Activated naive CD8-positive, alpha-beta T cell treated with anti-CD3 and anti-CD28 coated beads, Interleukin-2, amount 50 U/mL, for 24 hours (primary cell): ENCODE results near the gene JMJD1C.

Experiments used
- ATAC-seq: fragments of 150-1000 bp; cut with Tn5 transposase; one replicate; pipeline ENCODE4 v1.10.0; 2021
- DNase-seq: peaks from one replicate; pipeline ENCODE4 v3.0.0; 2021
- H3K27ac Mint-ChIP-seq: one replicate; pipeline ENCODE4 v1.8.0; 2021; ENCODE audit warnings: mild to moderate bottlenecking, mixed read lengths
- H3K27me3 Mint-ChIP-seq: one replicate; pipeline ENCODE4 v1.8.0; 2021; ENCODE audit warnings: mixed read lengths
- H3K36me3 Mint-ChIP-seq: one replicate; pipeline ENCODE4 v1.8.0; 2021; ENCODE audit warnings: low read depth, mixed read lengths
- H3K4me1 Mint-ChIP-seq: one replicate; pipeline ENCODE4 v1.8.0; 2021; ENCODE audit warnings: mixed read lengths
- H3K4me3 Mint-ChIP-seq: one replicate; pipeline ENCODE4 v1.8.0; 2021; ENCODE audit warnings: mild to moderate bottlenecking, moderate library complexity, mixed read lengths
- H3K9me3 Mint-ChIP-seq: one replicate; pipeline ENCODE4 v1.8.0; 2021; ENCODE audit warnings: mixed read lengths

Gene JMJD1C

GRCh38 chr10:63414481-63415260 lies 51.1 kb downstream of the JMJD1C start:
- ATAC-seq, result no peak
- Mint-ChIP-seq H3K4me1 (peaks cover 21% of the 10 kb centered on the region), H3K36me3 (no peaks in the 10 kb centered on the region), H3K9me3 (no peaks in the 10 kb centered on the region), H3K27me3 (no peaks in the 10 kb centered on the region), H3K4me3 (no peak overlapping the region), H3K27ac (no peak overlapping the region)
- no peak for DNase-seq

GRCh38 chr10:63413429-63413828 lies 52.3 kb downstream of the JMJD1C start:
- no peaks in the 10 kb centered on the region for H3K36me3 Mint-ChIP-seq
- DNase-seq (no peak), ATAC-seq (no peak)
- no peaks in the 10 kb centered on the region for H3K9me3 Mint-ChIP-seq
- peaks cover 28% of the 10 kb centered on the region for H3K4me1 Mint-ChIP-seq
- H3K4me3 Mint-ChIP-seq, result no peak overlapping the region
- no peaks in the 10 kb centered on the region for H3K27me3 Mint-ChIP-seq
- no peak overlapping the region for H3K27ac Mint-ChIP-seq

GRCh38 chr10:63412304-63412703 lies 53.5 kb downstream of the JMJD1C start:
- no peak for ATAC-seq
- no peaks in the 10 kb centered on the region for H3K9me3 Mint-ChIP-seq

GRCh38 chr10:63410633-63411032 lies 55.1 kb downstream of the JMJD1C start:
- H3K4me1 Mint-ChIP-seq, result peaks cover 27% of the 10 kb centered on the region
- H3K36me3 Mint-ChIP-seq, result peaks cover 4% of the 10 kb centered on the region
- no peaks in the 10 kb centered on the region for H3K9me3 Mint-ChIP-seq
- DNase-seq (no peak), ATAC-seq (no peak)
- H3K27ac Mint-ChIP-seq, result no peak overlapping the region
- no peak overlapping the region for H3K4me3 Mint-ChIP-seq
- H3K27me3 Mint-ChIP-seq, result no peaks in the 10 kb centered on the region

More at GRCh38 chr10:63412304-63412703, 53.5 kb downstream of the JMJD1C start:
- Mint-ChIP-seq H3K36me3 (no peaks in the 10 kb centered on the region), H3K4me3 (no peak overlapping the region), H3K27me3 (no peaks in the 10 kb centered on the region), H3K4me1 (peaks cover 34% of the 10 kb centered on the region), H3K27ac (no peak overlapping the region)
- DNase-seq, result no peak

- ATAC-seq (no peak), DNase-seq (no peak)
- H3K9me3 Mint-ChIP-seq, result no peaks in the 10 kb centered on the region
- H3K4me3 Mint-ChIP-seq, result no peak overlapping the region
- H3K27ac Mint-ChIP-seq, result no peak overlapping the region
- no peaks in the 10 kb centered on the region for H3K27me3 Mint-ChIP-seq
- H3K4me1 Mint-ChIP-seq, result peaks cover 25% of the 10 kb centered on the region
- H3K36me3 Mint-ChIP-seq, result peaks cover 4% of the 10 kb centered on the region
These were observed 56.2 kb downstream of the JMJD1C start for GRCh38 chr10:63409465-63410027.

- H3K27me3 Mint-ChIP-seq, result no peaks in the 10 kb centered on the region
- H3K36me3 Mint-ChIP-seq, result peaks cover 5% of the 10 kb centered on the region
- H3K27ac Mint-ChIP-seq, result no peak overlapping the region
- H3K4me3 Mint-ChIP-seq, result no peak overlapping the region
- no peaks in the 10 kb centered on the region for H3K9me3 Mint-ChIP-seq
- H3K4me1 Mint-ChIP-seq, result peaks cover 28% of the 10 kb centered on the region
- no peak for ATAC-seq
- DNase-seq, result no peak
These were observed 58.6 kb downstream of the JMJD1C start for GRCh38 chr10:63407136-63407662.

GRCh38 chr10:63396133-63396761 lies 69.5 kb downstream of the JMJD1C start:
- ATAC-seq (no peak), DNase-seq (no peak)
- H3K36me3 Mint-ChIP-seq, result peaks cover 14% of the 10 kb centered on the region
- peaks cover 10% of the 10 kb centered on the region for H3K9me3 Mint-ChIP-seq
- no peaks in the 10 kb centered on the region for H3K27me3 Mint-ChIP-seq
- peaks cover 17% of the 10 kb centered on the region for H3K4me1 Mint-ChIP-seq
- no peak overlapping the region for H3K4me3 Mint-ChIP-seq
- H3K27ac Mint-ChIP-seq, result no peak overlapping the region

GRCh38 chr10:63393050-63393449 lies 72.7 kb downstream of the JMJD1C start:
- DNase-seq (no peak), ATAC-seq (no peak)
- no peaks in the 10 kb centered on the region for H3K27me3 Mint-ChIP-seq
- H3K4me3 Mint-ChIP-seq, result no peak overlapping the region
- no peak overlapping the region for H3K27ac Mint-ChIP-seq
- peaks cover 29% of the 10 kb centered on the region for H3K9me3 Mint-ChIP-seq
- H3K36me3 Mint-ChIP-seq, result peaks cover 27% of the 10 kb centered on the region
- peaks cover 38% of the 10 kb centered on the region for H3K4me1 Mint-ChIP-seq

- no peak for ATAC-seq
These were observed 73.6 kb downstream of the JMJD1C start for GRCh38 chr10:63392224-63392623.

GRCh38 chr10:63391812-63392211 lies 74.0 kb downstream of the JMJD1C start:
- Mint-ChIP-seq H3K4me3 (no peak overlapping the region), H3K36me3 (peaks cover 33% of the 10 kb centered on the region), H3K9me3 (peaks cover 29% of the 10 kb centered on the region), H3K4me1 (peaks cover 49% of the 10 kb centered on the region), H3K27ac (no peak overlapping the region), H3K27me3 (no peaks in the 10 kb centered on the region)
- ATAC-seq (no peak), DNase-seq (no peak)

More at GRCh38 chr10:63392224-63392623, 73.6 kb downstream of the JMJD1C start:
- Mint-ChIP-seq H3K9me3 (peaks cover 29% of the 10 kb centered on the region), H3K27me3 (no peaks in the 10 kb centered on the region), H3K27ac (no peak overlapping the region), H3K4me1 (peaks cover 45% of the 10 kb centered on the region), H3K36me3 (peaks cover 29% of the 10 kb centered on the region), H3K4me3 (no peak overlapping the region)
- no peak for DNase-seq

- ATAC-seq, result no peak
- peaks cover 29% of the 10 kb centered on the region for H3K9me3 Mint-ChIP-seq
- no peak overlapping the region for H3K27ac Mint-ChIP-seq
- no peaks in the 10 kb centered on the region for H3K27me3 Mint-ChIP-seq
- peaks cover 33% of the 10 kb centered on the region for H3K36me3 Mint-ChIP-seq
- DNase-seq, result no peak
- no peak overlapping the region for H3K4me3 Mint-ChIP-seq
- peaks cover 55% of the 10 kb centered on the region for H3K4me1 Mint-ChIP-seq
These were observed 75.3 kb downstream of the JMJD1C start for GRCh38 chr10:63390521-63390920.

GRCh38 chr10:63388421-63389031 lies 77.3 kb downstream of the JMJD1C start:
- Mint-ChIP-seq H3K27ac (peak overlapping the region; percentile 52), H3K4me1 (peaks cover 64% of the 10 kb centered on the region), H3K9me3 (peaks cover 29% of the 10 kb centered on the region), H3K4me3 (peak overlapping the region; percentile 54), H3K36me3 (peaks cover 33% of the 10 kb centered on the region), H3K27me3 (no peaks in the 10 kb centered on the region)
- ATAC-seq (no peak), DNase-seq (no peak)

- Mint-ChIP-seq H3K27me3 (no peaks in the 10 kb centered on the region), H3K36me3 (peaks cover 12% of the 10 kb centered on the region), H3K4me3 (no peak overlapping the region), H3K27ac (no peak overlapping the region), H3K4me1 (peaks cover 44% of the 10 kb centered on the region), H3K9me3 (peaks cover 11% of the 10 kb centered on the region)
- DNase-seq, result no peak
- ATAC-seq, result no peak
These were observed 80.5 kb downstream of the JMJD1C start for GRCh38 chr10:63385254-63385653.

GRCh38 chr10:63384675-63385074 lies 81.1 kb downstream of the JMJD1C start:
- Mint-ChIP-seq H3K9me3 (peaks cover 5% of the 10 kb centered on the region), H3K36me3 (peaks cover 9% of the 10 kb centered on the region), H3K27ac (no peak overlapping the region), H3K4me3 (no peak overlapping the region), H3K27me3 (no peaks in the 10 kb centered on the region), H3K4me1 (peaks cover 40% of the 10 kb centered on the region)
- ATAC-seq, result no peak
- no peak for DNase-seq
